ENCODE data around the gene SORBS1. TPM values are rescaled to one million over a fixed set of nuclear protein-coding genes. Genes with fewer than 3 reads are reported as not detected.
A peak's percentile ranks its signal among the peaks of the same experiment; 100 is the strongest.

Gene SORBS1
- total and polyA plus RNA-seq, 12 donors: 140 to 1,253 (median 1,042) TPM

- no peak for ATAC-seq
- no peaks in the 10 kb centered on the region for H3K27me3 ChIP-seq
- intact Hi-C loops (cut with DNase I): loop anchor here in 1 of 10 donors (10.0 kb wide), 1 partner anchor 51 kb away; no protein-coding TSS in a partner anchor
- H3K4me3 ChIP-seq: no peak overlapping the region
- WGBS, 2 donors: 74 to 77% methylated on average over 4 of the region's 4 CpGs
- no peak for TF ChIP-seq CTCF (IDR thresholded peaks at IDR 0.05)
- H3K4me1 ChIP-seq: peaks cover 20 to 98% (median 91%) of the 10 kb centered on the region in 9 donors
- no peak for DNase-seq
- H3K27ac ChIP-seq: peak overlapping the region in 6 of 10 donors; percentile 35 to 90 (median 84)
- no peaks in the 10 kb centered on the region for H3K9me3 ChIP-seq
- peaks cover 0 to 3% (median 0%) of the 10 kb centered on the region in 9 donors for H3K36me3 ChIP-seq
Measured at GRCh38 chr10:95504246-95504691, 56.9 kb downstream of the SORBS1 start.

- Histone ChIP-seq H3K36me3 (peaks cover 0 to 3% (median 0%) of the 10 kb centered on the region in 9 donors), H3K27me3 (no peaks in the 10 kb centered on the region), H3K27ac (peak overlapping the region in 8 of 10 donors; percentile 0 to 90 (median 82)), H3K4me3 (no peak overlapping the region), H3K9me3 (no peaks in the 10 kb centered on the region), H3K4me1 (peaks cover 19 to 96% (median 84%) of the 10 kb centered on the region in 9 donors)
- DNase-seq (no peak), ATAC-seq (no peak)
- WGBS, 2 donors: 78 to 84% methylated on average over 3 of the region's 3 CpGs
- intact Hi-C loops (cut with DNase I): loop anchor here in 1 of 10 donors (10.0 kb wide), 1 partner anchor 51 kb away; no protein-coding TSS in a partner anchor
- TF ChIP-seq CTCF (IDR thresholded peaks at IDR 0.05): no peak
Measured at GRCh38 chr10:95503526-95503925, 57.6 kb downstream of the SORBS1 start.

GRCh38 chr10:95503001-95503400 is 58.2 kb downstream of the SORBS1 start:
- ATAC-seq (peak in 5 of 8 donors; percentile 24 to 69 (median 45)), DNase-seq (no peak)
- Histone ChIP-seq H3K27me3 (no peaks in the 10 kb centered on the region), H3K9me3 (no peaks in the 10 kb centered on the region), H3K27ac (peak overlapping the region in 8 of 10 donors; percentile 0 to 90 (median 82)), H3K4me1 (peaks cover 16 to 94% (median 81%) of the 10 kb centered on the region in 9 donors), H3K36me3 (peaks cover 0 to 3% (median 0%) of the 10 kb centered on the region in 9 donors), H3K4me3 (no peak overlapping the region)
- intact Hi-C loops (cut with DNase I): loop anchor here in 1 of 10 donors (10.0 kb wide), 1 partner anchor 52 kb away; no protein-coding TSS in a partner anchor
- TF ChIP-seq CTCF (IDR thresholded peaks at IDR 0.05): no peak

- Histone ChIP-seq H3K36me3 (peaks cover 0 to 3% (median 0%) of the 10 kb centered on the region in 9 donors), H3K4me1 (peaks cover 16 to 93% (median 79%) of the 10 kb centered on the region in 9 donors), H3K27ac (peak overlapping the region in 6 of 10 donors; percentile 17 to 85 (median 66)), H3K27me3 (no peaks in the 10 kb centered on the region), H3K9me3 (no peaks in the 10 kb centered on the region), H3K4me3 (no peak overlapping the region)
- intact Hi-C loops (cut with DNase I): loop anchor here in 1 of 10 donors (10.0 kb wide), 1 partner anchor 52 kb away; no protein-coding TSS in a partner anchor
- peak in 2 of 8 donors; percentile 17 to 23 for ATAC-seq
- WGBS, 2 donors: 80 to 91% methylated on average over 1 of the region's 1 CpG
- no peak for DNase-seq
- peak in 2 of 9 donors; percentile 5 to 10 for TF ChIP-seq CTCF (IDR thresholded peaks at IDR 0.05)
Measured at GRCh38 chr10:95502377-95502776, 58.8 kb downstream of the SORBS1 start.
